Activated CD8-positive, alpha-beta memory T cell treated with anti-CD3 and anti-CD28 coated beads for 1 hour (primary cell): ENCODE results near the gene SMIM27.

ENCODE experiments used
- DNase-seq, 2 donors: peaks; one replicate each; pipeline ENCODE4 v3.0.0-alpha.2; 2020; ENCODE audit warnings: low read depth in 1 of 2; ENCODE audit errors: extremely low read depth in 1 of 2

Gene SMIM27

DNA sequence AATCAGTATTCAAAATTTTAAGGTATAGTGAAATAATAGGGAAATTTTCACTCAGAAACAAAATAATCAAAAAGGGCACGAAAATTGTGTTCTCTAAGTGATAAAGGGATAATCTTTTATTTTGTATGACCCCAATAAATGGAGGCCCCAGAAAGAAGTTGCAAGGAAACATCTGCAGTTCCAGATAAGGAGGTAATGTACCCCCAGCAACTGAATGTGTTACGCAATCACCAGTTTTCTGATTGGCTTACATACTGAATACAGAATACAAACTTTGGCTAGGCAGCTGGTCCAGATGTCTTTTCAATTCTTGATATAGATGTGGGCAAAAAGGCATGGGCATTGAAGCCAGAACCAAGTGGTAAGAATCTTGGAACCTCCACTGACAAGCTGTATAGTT lies 2.0 kb downstream of the SMIM27 start:
- no peak for DNase-seq

DNA sequence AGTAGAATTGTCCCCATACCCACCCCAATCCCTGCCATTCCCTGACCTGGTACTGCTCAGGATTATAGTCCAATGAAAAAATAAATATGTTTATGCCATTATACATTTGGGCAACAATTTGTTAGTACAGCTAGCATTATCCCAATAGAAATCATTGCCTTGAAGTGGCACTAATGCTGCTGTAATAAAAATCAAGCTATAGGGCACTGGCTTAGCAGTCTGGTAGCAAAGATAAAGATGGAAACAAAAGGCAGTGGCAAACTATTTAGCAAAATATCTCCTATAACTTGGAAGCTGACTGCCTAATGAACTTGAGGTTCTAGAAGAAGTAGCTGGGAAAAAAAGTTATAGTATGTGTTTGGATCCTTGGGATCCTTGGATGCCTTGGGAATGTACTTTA lies 2.5 kb downstream of the SMIM27 start:
- no peak for DNase-seq

DNA sequence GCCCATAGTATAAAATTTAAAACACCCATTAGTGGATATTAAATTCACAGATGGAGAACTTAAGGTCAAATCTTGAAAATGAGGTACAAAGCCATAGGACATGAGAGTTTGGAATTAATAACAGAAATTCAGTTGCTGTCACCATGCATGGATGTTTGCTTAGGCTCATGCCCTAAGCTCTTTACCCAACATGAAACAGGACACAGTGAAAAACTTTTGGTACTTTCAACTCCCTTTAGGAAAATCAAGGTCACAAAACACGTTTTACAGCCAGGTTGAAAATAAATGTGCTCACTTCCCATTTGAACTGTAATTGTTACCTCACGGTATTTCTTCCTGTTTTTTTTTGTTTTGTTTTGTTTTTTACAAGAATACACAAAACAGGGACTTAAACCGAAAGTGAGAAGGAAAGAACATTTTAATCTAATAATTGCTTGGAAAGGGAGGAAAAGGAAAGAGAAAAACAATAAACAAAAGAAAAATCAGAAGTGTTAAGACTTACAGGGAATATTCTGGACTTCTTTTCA lies 6.3 kb downstream of the SMIM27 start:
- no peak for DNase-seq

DNA sequence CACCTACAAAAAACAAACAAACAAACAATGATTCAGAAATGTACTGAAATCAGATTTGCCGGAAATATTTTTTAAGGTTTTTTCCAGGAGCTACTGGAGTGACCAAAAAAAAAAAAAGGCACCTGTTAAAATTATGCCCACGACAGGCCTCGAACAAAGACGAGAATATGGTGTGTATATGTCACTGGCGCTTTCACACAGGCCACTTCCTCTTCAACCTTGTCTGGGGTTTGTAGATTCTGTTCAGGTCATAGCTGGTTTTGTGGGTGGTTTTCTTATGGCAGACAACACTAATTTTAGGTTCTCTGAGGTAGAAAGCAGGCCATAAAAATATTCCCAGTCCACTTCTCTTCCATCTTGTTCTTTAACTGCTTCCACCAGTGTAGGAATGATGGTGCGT lies 13.8 kb downstream of the SMIM27 start:
- DNase-seq, result no peak

DNA sequence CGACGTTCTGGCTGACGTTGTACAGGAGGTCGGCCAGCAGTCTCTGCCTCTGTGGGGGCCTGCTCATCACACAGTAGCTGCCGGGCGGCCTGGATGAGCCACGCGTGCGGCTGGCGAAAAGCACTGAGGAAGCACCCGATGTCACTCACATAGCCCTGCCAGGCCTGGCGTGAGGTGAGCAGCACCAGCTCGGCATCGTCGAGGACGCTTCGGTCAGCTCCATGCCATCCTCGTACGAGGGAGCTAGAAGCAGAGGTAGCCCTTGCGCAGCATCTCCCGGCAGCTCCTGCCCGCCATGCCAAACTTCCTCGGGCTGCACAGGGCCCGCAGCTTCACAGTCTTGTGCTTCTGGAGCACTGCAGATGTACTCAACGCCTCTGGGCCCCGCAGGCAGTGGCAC lies 14.6 kb downstream of the SMIM27 start:
- DNase-seq, result no peak

DNA sequence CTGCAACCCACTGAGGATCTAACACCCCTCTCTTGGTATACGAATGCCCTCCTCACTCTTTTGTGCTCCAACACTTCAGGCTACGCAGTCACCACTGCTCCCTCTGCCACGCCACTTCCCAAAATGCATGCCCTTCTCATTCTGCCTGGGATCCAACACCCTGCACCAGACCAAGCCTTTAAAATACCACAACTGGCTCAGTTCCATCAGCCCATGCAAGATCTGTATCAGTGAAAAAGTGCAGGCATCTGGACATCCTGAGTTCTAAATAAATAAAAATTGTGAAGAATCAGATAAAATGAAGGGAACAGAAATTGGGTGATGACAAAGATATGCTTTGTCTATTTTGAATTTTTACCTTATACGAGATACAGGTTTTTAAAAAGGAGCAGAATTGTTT lies 18.1 kb downstream of the SMIM27 start:
- DNase-seq, result no peak

DNA sequence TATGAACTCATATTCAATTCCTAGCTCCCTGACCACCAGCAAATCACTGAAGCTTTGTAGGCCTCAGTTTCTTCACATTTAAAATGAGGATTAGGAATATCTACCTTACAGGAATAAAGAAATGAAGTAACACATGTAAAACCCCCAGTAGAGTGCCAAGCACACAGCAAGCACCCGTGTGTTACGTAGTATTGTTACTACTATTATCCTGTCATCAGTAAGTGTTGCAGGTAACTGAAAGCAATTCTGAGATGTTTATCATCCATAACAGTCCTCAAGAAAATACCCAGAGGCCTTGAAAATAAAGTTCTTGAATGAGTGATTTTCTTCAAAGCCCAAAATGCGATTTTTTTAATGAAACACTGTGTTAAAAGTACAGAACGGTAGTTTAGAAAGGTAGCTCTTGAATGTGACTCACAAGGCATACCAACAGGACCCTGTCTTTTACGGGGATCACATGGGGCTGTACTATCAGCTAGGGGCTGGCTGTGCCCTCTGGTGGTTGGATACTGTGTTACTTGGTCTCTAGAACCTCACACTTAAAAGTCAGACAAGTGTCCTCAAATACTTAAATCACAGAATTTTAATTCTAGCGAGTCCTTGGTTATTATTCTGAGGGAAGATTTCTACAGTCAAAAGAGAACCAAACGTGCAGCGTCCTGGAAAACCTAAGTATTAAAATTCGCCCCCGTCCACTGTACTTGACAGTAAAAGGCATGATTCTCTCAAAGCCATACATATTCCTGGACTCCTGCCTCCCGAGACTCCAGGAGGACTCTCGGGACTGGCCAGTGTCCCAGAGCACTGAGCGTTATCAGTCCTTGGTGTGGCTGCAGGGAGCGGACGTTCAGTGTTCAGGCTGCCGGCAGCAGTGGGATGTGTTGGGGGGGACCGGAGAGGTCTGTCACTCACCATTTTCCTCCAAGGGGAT lies 20.1 kb downstream of the SMIM27 start:
- peak; percentile 56 to 60 for DNase-seq

DNA sequence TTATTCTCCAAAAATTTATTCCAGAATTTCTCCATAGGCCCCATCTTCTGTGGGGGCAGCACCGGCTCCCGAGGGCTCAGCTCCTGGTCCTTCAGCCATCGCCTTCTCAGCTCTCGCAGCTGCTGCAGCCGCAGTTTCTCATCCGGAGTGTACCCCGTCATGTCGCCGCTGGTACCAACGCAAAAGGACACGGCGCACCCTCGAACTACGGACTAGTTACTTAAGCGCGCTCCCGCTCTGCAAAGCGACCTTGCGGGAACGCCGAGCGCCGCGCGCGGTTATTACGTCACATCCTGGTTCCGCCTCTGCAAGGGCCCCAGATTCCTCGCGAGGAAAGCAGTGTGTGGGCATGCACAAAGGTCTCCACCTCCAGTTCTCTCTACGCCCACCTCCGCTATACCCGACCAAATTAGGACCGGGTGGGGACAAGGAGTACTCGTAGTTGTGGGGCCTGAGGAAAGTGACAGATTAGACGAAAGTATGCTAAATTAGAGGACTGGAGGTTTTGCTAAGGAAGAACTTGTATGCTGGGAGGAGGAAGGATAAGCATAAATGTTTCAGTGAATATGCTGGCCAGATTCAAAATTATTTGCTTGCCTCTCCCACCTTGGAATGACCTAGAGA lies 20.9 kb downstream of the SMIM27 start, which contains the start of gene NDUFB6:
NDUFB6 (minus strand) TSS at position 260 of the 624 bp plus-strand sequence; CDS start at position 161, 99 bp downstream.
- DNase-seq, result peak; percentile 91 to 97

DNA sequence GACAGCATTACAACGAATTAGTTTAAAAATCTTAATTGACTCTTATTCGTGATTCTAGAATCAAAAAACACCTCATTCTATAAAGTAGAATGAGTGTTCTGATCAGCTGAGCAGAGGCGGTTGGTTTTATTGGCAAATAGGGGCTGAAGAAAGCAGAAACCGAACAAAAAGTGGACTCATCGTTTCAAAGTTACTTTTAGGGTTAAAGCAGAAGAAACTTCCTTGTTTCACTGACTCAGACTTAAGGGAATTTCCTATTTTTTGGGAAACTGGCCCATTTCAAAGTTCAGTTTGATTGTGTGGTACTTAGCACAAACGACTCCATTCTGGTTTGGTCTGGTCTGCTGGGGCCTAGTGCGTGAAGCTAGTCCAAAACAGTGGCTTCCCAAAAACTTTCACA lies 21.7 kb downstream of the SMIM27 start:
- no peak for DNase-seq

DNA sequence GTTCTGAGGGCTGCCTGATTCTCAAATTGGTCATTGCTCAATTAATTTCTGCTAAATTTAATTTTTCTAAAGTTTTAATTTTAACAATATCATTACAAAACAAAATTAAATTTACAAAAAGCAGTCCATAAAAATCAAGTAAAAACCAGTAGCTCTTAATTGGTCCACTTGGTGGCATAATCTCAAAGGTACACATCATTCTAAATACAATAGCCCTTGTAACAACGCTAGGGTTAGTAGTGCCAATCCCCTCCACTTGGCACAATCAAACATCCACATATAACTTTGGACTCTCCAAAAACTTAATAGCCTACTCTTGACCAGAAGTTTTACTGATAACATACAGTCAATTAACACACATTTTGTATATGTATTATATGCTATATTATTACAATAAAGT lies 22.7 kb downstream of the SMIM27 start:
- no peak for DNase-seq

DNA sequence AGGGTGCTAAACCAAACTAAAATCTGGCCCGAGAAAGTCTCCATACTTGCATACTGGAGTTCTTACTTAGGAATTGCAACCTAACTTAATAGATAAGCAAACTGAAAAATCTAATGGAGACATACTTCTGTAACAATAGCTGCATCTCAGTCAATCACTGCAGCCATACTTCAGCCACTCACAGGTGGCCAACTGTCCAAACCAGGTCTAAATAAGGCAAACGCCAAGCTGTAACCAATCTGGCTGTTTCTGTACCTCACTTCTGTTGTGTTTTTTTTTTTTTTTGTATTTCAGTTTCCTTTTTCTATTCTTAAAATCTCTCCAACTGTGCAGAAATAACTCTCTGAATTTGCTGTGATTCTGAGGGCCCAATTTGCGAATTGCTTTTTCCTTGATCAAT lies 25.2 kb downstream of the SMIM27 start:
- DNase-seq, result no peak

DNA sequence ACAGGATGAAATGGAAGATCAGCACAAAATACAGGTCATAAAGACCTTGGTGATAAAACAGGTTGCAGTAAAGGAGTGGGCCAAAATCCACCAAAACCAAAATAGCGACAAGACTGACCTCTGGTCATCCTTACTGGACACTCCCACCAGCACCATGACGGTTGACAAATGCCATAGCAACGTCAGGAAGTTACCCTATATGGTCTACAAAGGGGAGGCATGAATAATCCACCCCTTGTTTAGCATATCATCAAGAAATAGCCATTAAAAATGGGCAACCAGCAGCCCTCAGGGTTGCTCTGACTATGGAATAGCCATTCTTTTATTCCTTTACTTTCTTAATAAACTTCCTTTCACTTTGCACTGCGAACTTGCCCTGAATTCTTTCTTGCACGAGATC lies 26.8 kb downstream of the SMIM27 start:
- no peak for DNase-seq

DNA sequence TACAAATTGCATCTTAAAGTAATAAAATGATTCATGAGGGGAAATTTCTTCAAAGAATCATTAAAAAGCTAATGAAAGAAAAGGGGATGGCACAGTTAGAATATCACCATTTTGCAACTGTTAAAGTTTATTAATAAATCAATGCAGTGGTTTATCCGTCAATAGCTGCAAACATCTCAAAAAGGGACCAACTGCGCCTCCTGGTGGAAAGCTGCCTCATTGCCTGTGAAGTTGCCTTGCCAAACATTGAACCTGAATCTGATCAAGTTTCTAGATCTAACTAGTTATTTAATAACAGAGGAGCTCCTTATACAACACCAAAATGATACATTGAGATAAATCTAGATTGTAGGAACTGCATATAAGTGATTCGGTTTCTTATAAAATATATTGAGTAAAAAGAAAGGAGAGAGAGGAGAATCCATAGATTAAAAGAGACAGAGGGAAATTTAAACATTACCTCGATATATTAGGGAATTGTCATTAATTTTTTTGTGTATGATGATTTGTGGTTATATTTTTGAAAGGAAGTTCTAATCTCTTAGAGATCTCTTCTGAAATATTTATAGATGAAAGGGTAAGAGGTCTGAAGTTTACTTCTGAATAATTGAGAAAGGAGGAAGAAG lies 27.7 kb downstream of the SMIM27 start:
- DNase-seq, result peak; percentile 49 to 64

DNA sequence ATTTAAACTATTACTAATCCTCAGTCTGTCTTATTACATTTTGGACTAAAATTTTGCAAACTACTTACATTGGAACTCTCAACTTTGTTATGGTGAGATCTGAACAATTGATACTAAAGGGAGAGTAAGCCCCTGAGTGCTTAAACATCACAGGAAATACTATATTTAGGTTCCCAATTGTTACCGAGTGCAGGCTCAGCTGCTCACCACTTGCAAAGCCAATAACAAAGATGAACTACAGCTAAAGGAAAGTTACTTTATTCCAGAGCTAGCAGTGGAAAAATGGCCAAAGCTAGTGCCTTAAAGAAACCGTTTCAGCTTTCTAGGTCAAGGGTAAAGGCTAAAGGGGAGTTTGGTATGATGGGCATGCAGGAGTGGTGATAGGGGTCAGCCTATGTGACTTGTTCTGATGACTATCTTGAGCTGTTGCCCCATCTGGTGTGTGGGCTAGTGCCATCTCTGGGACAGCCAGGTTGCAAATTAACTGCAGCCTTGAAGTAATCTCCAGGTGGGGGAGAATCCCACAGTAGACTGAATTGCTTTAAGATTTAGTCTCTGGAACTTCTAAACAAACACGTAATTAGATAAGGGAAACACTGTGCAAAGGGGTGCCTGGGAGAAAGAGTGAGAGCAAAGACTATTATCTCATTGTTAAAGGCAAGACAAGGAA lies 28.6 kb downstream of the SMIM27 start:
- no peak for DNase-seq

DNA sequence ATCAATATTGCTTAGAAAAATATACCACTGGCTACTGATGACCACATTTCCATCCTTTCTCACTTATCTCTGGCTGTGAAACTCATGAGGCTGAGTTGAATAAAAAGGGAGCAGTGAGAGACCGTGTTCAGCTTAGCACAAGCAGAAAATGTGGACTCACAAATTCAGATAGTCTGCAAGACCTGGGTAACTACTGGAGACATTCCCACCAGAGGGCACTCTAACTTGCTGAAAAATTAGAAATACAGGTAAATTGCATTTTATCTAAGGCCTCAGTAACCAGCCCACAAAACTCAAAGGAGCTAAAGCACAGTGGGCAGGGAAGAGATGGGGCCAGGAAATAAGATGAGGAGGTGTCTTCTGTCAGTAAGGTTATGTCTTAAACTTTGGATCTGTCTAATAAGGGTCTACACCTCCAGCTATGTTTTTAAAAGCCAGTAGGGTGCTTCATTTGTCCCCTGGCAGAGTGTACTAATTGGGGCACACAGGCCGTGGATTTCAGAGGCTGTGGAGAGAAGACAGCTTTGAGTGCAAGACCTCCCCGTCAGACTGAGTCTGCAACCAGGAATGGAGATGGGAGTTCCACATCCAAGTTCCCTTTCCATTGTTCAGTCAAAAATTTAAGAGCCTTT lies 29.5 kb downstream of the SMIM27 start:
- peak in 1 of 2 donors; percentile 4 for DNase-seq

DNA sequence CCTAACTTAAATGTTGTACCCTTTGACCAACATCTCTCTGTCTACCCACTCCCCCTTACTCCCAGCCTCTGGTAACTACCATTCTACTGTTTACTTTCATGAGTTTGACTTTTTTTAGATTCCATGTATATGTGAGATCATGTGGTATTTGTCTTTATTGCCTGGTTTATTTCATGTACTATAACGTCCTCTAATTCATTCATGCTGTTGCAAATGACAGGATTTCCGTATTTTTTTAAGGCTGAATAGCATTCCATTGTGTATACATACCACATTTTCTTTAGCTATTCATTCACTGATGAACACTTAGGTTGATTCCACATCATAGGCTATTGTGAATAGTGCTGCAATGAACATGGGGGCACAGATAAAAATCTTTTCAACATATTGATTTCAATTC lies 32.7 kb downstream of the SMIM27 start:
- DNase-seq, result no peak

DNA sequence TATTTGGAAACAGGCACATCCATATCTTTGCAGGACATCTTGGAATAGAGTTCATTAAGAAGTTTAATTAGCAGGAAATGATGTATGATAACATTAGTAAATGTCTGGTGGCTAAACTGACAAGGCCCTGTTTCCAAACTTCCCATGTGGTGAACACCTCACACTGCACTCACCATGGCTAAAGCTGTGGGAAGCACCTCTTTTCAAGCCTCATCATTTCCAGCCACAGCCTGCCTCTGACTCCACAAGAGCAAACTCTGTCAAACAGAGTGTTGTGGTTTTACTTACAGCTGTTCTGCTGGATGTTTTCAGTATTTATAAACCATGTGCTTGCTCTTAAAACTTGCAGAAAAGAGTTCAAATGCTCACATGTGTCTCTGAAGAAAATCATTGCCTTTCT lies 35.8 kb downstream of the SMIM27 start:
- no peak for DNase-seq

DNA sequence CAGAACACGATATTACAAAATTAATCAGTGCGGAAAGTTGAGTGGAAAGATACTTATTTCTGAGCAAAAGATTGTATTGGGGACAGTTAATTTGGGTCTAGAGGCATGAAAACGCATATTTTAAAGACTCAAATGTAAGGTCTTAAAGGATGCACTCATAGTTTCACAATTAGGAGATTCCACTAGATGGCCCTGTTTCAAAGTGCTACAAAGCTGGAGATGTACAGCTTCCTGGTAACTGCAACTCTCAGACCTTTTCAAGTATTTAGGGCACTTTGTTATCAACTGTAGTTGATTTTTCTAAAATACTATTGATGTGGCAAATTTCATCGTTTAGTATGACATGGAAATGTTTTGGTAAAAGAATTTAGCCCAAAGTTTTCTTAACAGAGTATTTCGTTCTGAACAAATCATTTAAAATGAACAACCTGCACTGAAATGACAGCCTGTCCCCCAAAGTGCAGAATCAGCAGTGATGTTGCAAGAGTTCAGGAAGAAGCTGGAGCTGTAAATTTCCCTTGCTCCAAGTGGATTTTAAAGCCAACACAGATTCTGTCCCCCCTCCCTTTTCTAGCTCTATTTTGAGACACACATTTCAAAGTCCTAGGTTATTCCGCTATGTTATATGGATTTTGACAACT lies 37.1 kb downstream of the SMIM27 start:
- no peak for DNase-seq

DNA sequence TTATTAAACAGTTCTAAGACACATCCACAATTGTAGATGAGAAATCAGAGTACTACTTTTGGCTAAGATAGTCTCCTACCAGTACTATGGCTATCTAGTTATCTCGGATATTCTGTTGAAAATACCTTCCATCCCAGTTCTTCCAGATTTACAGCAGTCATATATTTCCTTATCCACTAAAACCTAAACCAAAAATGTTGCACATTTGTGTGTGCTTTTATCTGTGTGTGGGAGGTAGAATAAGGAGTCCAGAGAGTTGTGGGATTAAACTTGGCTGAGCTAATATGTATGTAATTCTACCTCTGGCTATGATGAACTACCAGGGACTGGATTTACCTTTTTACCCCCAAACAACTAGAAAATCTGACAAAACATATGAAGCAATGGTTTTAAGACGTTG lies 38.3 kb downstream of the SMIM27 start:
- no peak for DNase-seq

DNA sequence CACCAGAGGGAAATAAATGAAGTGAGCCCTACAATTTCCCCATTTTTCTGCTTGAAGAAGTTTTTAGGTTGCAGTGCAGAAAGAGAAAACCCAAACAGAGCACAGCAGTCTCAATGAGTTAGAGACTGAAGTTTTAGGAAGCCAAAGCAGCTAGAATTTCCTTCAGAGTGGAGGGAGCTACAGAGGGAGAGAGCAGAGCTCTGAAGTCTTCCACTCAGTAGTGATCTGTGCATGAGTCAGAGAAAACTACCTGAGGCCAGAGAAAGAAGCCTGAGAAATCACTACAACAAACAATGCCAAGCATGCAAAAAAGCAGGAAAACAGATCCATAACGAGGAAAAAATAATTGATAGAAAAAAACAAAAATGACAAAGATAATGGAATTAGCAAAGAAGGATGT lies 38.8 kb downstream of the SMIM27 start:
- no peak for DNase-seq
